Dedifferentiated amniotic fluid mesenchymal stem cell (primary cell): Measurements from ENCODE around the gene PRR20E.
"Not testable (repeated sequence)": the region's sequence is repeated elsewhere in the genome, so short reads cannot be mapped to it uniquely, and the experiment has no call there.

Experiments used
- DNase-seq: peaks from one replicate; pipeline ENCODE4 v3.0.0-alpha.2; 2016; ENCODE audit errors: extremely low spot score

PRR20E gene

GRCh38 chr13:57166897-57167296 is at the start of gene PRR20E:
PRR20E (plus strand) TSS chr13:57167197; CDS start chr13:57167584, 387 bp downstream.
- DNase-seq = not testable (repeated sequence)

GRCh38 chr13:57123681-57124080 is 43.3 kb upstream of the PRR20E start:
- DNase-seq = no peak

GRCh38 chr13:57128909-57129308 is 38.1 kb upstream of the PRR20E start:
- no peak for DNase-seq

- no peak for DNase-seq
These were observed 30.9 kb upstream of the PRR20E start for GRCh38 chr13:57136093-57136492.

- no peak for DNase-seq
These were observed 29.4 kb upstream of the PRR20E start for GRCh38 chr13:57137585-57137984.

GRCh38 chr13:57138988-57139387 is 28.0 kb upstream of the PRR20E start:
- no peak for DNase-seq

- not testable (repeated sequence) for DNase-seq
These were observed 27.2 kb upstream of the PRR20E start for GRCh38 chr13:57139781-57140180.

GRCh38 chr13:57140235-57140968 is 26.6 kb upstream of the PRR20E start, which contains the start of gene PRR20A:
PRR20A (plus strand) TSS chr13:57140918; CDS start chr13:57141305, 387 bp downstream.
- DNase-seq = not testable (repeated sequence)

- not testable (repeated sequence) for DNase-seq
These were observed 19.8 kb upstream of the PRR20E start, which contains the start of gene PRR20B for GRCh38 chr13:57147188-57147587. PRR20B (plus strand) TSS chr13:57147488; CDS start chr13:57147875, 387 bp downstream.

- DNase-seq = not testable (repeated sequence)
These were observed 18.9 kb upstream of the PRR20E start for GRCh38 chr13:57148106-57148505.

- not testable (repeated sequence) for DNase-seq
These were observed 13.2 kb upstream of the PRR20E start, which contains the start of gene PRR20C for GRCh38 chr13:57153761-57154160. PRR20C (plus strand) TSS chr13:57154061; CDS start chr13:57154448, 387 bp downstream.

GRCh38 chr13:57160332-57160731 is 6.7 kb upstream of the PRR20E start, which contains the start of gene PRR20D:
PRR20D (plus strand) TSS chr13:57160632; CDS start chr13:57161019, 387 bp downstream.
- not testable (repeated sequence) for DNase-seq

GRCh38 chr13:57191667-57192066 is 24.7 kb downstream of the PRR20E start:
- no peak for DNase-seq

- DNase-seq = no peak
These were observed 46.0 kb downstream of the PRR20E start for GRCh38 chr13:57212989-57213388.
